Stimulated activated CD4-positive, alpha-beta T cell treated with anti-CD3 and anti-CD28 coated beads, Interleukin-4, amount 100 ng/mL, for 4 hours (primary cell): ENCODE measurements around the gene MMP14.
"Not testable (repeated sequence)": the region's sequence is repeated elsewhere in the genome, so short reads cannot be mapped to it uniquely, and the experiment has no call there.

ENCODE experiments used
- DNase-seq, 2 experiments: peaks; one replicate each; pipeline ENCODE4 v3.0.0-alpha.2; 2020

MMP14 gene

DNA sequence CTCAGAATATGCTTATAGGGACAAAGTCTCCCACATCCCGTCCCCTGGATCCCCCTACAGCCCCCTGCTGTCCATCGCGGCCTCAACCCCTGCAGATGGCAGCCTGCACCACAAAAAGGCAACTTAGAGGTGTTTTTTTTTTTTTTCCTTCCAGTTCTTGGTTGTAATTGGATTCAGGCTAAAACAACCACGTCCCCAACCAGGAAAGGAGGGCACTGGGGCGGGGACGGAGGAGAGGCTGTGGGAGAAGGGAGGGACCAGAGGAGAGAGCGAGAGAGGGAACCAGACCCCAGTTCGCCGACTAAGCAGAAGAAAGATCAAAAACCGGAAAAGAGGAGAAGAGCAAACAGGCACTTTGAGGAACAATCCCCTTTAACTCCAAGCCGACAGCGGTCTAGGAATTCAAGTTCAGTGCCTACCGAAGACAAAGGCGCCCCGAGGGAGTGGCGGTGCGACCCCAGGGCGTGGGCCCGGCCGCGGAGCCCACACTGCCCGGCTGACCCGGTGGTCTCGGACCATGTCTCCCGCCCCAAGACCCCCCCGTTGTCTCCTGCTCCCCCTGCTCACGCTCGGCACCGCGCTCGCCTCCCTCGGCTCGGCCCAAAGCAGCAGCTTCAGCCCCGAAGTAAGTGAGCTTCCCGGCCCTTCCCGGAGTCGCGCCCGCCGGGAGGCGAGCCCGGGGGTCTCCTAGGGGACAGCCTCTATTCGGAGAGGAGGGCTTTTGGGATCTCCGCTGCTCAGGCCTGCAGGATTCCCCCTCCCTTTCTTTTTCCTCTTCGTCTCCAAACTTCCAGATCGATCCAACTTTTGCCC, at the start of gene MMP14:
Gene MMP14, plus strand, starts transcription at position 285 of the 813 bp plus-strand sequence. Its CDS starts 233 bp downstream, at position 518.
- no peak for DNase-seq

DNA sequence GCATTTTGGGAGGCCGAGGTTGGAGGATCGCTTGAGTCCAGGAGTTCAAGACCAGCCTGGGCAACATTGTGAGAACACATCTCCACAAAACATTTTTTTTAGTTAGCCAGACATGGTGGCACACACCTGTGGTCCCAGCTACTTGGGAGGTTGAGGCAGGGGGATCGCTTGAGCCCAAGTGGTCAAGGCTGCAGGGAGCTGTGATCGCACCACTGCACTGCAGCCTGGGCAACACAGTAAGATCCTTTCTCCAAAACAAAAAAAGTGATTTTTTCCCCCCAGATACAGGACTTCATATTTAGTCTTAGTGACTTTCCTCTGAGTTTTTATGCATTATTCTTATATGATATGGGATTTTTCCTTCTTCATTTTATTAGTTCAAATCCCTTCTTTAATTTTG, 49.7 kb upstream of the MMP14 start:
- no peak for DNase-seq

DNA sequence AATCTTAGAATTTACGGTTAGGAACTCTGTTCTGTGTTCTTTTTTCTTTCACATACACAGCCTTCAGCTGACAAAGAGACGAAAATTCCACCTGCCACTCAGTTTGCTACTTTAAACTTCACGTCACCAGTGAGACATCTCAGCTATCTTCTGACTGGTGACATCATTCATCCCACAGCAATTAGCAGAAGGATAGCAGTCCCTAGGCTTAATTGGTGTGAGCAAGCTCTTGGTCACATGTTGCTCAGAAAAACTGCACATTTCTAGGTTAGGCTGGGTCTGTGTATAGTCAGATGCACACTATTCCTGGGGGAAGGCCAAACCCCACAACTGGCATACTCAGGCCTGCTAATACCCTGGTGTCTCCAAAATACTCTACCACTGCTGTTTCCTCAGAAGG, 45.1 kb upstream of the MMP14 start:
- DNase-seq = no peak

DNA sequence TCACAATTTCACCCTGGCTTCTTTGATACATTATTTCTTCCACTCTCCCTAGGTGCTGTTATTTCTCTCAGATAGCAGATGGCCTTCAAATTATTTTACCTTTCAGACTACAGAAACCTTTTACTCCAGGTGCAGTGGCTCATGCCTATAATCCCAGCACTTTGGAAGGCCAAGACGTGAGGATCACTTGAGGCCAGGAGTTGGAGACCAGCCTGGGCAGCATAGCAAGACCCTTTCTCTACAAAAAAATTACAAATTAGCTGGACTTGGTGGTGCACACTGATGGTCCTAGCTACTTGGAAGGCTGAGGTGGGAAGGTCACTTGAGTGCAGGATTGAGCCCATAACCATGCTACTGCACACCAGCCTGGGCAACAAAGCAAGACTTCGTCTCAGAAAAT, 44.2 kb upstream of the MMP14 start:
- no peak for DNase-seq

DNA sequence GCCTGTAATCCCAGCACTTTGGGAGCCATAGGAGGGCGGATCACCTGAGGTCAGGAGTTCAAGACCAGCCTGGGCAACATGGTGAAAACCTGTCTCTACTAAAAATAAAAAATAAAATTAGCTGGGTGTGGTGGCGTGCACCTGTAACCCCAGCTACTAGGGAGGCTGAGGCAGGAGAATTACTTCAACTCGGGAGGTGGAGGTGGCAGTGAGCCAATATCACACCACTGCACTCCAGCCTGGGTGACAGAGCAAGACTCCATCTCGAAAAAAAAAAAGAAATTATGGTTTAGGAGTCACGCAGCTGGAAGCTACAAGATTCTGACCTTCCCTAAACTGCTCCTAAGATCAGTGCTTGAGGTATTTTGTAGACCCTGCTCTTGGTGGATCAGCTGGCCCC, 42.8 kb upstream of the MMP14 start:
- not testable (repeated sequence) for DNase-seq

DNA sequence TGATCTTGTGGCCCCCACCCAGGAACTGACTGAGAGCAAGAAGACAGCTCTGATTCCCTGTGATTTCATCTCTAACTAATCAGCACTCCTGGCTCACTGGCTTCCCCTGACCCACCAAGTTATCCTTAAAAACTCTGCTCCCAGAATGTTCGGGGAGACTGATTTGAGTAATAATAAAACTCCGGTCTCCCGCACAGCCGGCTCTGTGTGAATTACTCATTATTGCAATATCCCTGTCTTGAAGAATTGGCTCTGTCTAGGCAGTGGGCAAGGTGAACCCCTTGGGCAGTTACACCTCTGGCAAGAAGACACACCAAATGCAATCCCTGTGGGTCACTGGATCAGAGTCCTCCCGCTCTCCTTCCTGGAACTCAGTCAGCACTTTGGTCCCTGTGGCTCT, 42.4 kb upstream of the MMP14 start:
- DNase-seq = no peak

DNA sequence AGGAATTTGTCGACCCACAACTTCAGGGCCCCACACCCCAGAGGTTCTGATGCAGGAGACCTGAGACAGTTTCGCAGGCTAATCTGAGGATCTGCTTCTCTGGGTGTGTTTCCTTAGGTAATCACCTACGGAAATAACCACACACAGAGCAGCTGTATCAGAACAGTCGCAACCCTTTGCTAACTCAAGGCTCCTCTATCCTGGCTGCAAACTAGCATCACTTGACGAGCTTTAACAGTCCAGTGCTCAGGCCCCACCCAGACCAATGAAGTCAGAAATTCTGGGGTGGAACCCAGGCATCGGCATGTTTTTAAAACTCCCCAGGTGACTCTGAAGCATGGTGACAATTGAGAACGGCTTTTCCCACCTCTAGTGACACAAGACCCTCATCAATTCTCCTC, 41.8 kb upstream of the MMP14 start:
- no peak for DNase-seq

DNA sequence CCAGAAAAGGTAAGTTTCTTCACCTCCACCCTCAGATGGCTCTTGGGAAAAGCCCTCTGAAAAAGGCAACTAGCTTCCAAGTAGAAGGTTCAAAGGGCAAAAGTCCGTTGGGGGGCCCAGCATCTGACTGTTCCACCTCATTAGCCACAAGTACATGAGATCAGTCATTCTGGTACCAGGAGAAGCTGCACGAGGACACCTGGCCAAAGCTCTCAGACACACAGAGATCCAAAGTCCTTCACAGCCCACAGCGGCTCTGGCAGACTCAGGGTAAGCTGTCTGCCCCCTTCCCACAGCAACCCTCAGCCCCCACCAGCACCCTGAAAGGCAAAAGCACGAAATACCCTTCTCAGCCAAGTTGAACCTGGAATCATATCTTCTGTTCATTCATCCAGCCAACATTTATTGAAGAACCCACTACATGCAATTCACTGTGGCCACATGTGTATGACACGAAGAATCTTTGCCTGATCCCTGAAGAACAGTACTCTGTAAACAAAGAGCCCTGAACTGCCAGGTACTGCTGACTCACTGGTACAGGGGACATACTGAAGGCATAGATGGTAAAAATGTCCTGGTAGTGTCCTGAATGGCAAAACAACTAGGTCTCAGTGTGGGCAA, 40.2 kb upstream of the MMP14 start:
- DNase-seq = no peak

DNA sequence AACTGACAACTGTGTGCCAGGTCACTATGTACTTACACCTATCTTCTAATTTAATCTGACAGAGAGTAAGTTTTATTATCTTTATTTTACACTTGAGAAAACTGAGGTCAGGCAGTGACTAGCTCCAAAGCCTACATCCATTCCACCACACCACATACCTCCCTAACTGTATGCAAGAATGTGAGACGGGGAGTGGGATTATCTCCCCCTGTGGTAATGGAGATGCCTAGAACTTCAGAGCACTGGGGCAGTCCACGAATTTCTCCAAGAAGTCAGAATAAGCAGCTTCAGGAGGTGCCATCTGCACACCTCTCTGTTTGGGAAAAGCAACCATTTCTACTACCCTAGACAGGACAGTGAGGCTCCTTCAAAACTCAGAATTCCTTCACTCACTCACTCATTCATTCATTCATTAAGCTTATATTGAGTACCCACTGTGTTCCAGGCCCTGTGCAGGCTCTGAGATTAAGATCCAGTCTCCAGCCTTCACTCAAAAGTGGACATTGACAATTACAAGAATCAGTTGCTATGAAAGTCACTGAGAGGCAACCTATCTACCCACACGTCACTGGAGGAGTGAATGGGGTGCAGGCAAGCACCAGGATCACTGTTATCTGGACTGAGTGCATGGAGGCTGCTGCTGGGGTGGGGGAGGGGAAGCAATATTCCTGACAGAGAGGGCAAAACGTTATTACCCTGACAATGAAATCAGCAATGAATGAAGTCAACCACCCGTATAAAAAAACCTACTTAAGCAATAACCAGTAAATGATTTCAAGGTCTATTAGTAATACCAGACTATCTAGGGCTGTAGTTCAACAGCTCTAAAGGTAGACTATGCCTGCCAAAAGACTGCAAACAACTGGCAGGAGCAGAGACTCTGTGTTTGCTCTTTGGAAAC, 39.1 kb upstream of the MMP14 start:
- no peak for DNase-seq

DNA sequence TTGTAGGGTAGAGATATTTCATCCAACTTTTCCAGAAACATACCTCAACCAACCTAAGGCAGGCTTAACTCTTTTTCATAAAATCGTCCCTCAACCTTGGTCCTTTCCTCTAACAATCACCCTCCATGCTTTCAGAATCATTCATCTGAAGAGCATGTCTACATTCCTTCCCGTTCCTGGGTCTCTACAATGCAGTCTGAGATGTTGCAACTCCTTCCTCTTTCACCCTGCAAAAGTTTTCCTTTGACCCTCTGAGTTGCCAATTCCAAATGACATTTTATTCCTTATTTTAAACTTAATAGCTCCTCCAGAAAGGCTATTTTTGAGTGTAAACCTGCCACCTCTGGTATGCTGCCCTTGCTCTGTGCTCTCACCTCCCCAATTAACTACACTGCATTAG, 37.9 kb upstream of the MMP14 start:
- no peak for DNase-seq

DNA sequence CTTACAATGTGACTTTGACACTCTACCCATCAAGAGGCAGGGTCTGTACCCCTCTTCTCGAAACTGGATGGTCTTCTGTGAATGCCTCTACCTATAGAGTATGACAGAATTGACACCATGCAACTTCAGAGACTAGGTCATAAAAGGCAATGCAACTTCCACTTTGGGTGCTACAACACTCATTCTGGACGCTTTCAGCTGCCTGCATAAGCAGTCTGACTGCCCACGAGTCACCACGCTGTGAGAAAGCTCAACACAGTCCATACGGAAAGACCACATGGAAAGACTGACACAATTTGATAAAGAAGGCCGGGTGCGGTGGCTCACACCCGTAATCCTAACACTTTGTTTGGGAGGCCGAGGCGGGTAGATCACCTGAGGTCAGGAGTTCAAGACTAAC, 36.0 kb upstream of the MMP14 start:
- DNase-seq = no peak

DNA sequence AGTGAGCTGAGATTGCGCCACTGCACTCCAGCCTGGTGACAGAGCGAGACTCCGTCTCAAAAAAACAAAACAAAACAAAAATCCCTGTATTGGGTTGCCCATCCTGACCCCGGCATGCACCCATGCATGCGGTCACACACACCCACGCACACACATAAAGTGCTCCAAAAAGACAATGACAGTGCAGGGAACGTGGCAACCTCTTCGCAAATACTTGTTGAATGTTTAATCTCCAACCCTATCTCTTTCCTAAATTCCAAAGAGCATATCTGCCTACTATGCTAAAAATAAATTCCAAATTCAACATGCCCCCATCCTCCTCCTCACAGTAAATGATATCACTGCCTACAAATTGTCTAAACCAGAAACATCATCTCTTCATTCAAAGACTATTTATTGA, 34.7 kb upstream of the MMP14 start:
- no peak for DNase-seq

DNA sequence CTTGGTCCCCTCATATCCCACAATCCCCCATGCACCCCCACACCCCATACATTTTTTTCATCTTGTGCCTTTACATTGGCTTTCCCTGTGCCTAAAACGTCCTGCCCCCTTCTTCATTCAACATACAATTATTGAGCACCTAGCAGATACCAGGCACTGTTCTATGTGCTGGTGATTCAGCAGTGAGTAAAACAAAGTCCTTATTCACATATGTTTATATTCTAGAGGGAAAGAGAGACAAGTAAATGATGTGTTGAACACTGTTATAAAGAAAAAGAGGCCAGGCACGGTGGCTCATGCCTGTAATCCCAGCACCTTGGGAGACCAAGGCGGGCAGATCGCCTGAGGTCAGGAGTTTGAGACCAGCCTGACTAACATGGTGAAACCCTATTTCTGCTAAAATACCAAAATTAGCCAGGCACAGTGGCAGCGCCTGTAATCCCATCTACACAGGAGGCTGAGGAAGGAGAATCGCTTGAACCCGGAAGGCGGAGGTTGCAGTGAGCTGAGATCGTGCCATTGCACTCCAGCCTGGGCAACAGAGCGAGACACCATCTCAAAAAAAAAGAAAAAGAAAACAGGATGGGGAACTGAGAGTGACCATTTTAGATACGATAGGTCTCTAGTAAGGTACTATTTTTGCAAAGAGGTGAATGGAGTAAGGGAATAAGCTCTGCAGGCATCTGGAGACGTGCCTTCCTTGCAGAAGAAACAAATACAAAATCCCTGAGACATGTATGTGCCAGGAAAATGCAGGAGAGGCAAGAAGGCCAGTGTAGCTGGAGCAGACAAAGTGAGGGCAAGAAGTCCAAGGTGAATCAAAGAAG, 33.3 kb upstream of the MMP14 start:
- DNase-seq = no peak

DNA sequence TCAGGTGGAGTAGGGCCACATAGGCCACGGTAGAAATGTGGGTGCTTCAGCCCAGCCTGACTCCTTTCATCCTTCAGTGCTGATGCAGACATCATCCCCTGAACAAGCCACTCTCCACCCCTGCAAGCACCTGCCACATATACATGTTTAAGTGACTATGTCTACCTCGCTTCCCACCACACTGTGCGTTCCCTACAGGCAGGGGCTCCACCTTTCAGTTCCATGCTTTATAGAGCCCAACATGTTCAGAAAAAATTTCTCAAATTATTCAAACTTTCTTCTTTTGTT, 32.8 kb upstream of the MMP14 start:
- DNase-seq = no peak

DNA sequence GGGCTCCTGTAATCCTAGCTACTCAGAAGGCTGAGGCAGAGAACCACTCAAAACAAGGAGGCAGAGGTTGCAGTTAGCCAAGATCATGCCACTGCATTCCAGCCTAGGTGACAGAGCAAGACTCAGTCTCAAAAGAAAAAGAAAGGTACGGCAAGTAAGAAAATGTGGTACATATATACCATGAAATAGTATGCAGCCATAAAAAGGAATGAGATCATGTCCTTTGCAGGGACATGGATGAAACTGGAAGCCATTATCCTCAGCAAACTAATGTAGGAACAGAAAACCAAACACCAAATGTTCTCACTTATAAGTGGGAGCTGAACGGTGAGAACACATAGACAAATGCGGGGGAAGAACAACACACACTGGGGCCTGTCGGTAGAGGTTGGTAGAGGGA, 31.1 kb upstream of the MMP14 start:
- DNase-seq = not testable (repeated sequence)

DNA sequence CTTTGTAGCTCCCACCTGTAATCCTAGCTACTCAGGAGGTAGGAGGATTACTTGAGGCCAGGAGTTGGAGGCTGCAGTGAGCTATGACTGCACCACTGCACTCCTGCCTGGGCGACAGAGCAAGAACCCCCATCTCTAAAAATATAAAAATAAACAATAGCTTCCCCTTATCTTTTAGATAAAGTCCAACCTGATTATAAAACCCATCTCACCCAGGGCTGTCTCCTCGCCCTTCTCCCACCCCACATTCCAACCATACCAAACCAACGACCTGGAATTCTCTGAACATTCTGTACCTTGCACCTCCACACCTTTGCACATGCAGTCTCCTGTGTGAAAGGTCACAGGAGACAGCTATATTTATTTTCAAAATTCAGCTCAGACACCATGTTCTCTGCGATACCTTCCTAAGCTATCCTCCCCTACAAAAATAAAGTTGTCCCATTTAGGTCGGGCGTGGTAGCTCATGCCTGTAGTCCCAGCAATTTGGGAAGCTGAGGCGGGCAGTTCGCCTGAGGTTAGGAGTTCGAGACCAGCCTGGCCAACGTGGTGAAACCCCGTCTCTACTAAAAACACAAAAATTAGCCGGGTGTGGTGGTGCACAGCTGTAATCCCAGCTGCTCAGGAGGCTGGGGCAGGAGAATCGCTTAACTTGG, 28.8 kb upstream of the MMP14 start:
- DNase-seq = no peak

DNA sequence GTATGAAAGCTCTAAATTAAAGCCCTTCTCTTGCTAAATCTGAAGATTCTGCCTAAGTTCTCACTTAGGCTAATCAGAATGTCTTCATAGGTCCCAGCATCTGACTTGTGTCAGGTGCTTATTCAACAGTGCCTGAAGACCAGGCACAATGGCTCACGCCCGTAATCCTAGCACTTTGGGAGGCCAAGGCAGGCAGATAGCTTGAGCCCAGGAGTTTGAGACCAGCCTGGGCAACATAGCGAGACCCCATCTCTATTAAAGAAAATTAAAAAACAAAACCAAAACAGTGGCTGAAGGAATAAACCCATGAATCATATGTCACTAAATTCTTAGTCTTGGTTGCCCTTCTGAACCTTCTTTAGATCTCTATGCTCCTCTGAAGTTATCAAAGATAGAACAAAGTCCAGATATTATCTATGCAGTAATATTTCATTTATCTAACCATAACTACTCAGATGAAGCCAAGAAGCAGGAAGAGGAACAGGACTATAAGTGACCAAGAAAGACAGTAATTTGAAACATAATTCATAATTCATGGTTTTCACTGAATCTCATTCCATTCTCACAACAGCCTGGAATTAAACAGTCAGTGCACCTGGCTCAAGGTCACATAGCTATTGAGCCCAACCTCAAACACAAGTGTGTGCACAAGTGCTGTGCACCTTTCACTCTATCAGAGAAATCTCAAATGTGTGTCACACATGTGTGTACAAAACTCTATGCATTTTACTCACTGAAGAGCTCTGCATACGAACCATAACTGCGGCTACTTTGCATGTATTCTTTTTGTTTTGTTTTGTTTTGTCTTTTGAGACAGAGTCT, 27.8 kb upstream of the MMP14 start:
- no peak for DNase-seq

DNA sequence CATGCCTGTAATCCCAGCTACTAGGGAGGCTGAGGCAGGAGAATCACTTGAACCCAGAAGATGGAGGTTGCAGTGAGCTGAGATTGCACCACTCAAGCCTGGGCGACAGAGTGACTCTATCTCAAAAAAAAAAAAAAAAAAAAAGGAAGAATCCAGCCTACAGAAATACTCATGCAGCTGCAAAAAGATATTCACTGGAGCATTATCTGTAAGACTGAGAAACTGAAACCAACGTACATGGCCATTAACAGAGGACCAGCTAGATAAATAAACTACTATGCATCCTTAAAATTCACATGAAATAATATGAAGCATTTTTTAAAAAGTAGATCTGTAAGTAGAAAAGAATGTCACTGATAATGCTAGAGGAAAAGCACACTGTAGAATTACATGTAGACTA, 24.7 kb upstream of the MMP14 start:
- no peak for DNase-seq

DNA sequence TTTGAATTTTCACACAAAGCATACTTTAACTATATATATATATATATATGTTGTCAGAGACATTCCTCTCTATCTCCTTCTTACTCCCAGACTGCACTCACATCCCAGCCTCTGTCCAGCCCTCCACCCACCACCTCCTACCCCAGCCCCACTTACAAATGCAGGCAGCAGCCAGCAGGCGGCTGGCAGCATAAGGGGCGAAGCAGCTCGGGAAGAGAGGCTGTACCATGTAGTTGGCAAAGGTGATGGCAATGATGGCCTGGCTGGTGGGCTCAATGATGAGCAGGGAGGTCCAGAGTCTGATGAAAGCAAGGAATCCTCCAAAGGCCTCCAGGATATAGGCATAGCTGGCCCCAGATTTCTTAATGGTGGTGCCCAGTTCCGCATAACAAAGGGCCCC, 23.6 kb upstream of the MMP14 start:
- DNase-seq = no peak

DNA sequence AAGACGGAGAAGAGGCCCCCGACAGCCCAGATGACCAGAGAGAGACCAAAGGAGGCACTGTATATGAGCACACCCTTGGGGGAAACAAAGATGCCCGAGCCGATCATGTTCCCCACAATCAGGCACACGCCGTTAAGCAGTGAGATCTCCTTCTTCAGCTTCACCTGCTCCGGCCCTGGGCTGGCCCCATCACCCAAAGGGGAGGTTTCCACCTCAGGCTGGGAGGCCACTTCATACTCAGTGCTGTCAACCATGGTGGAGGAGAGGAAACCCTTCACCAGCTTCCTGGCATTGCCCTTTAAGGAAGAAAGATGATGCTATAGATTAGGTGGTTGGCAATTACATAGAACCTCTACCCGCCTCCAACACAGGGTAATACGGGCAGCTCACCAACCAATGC, 23.2 kb upstream of the MMP14 start:
- no peak for DNase-seq

DNA sequence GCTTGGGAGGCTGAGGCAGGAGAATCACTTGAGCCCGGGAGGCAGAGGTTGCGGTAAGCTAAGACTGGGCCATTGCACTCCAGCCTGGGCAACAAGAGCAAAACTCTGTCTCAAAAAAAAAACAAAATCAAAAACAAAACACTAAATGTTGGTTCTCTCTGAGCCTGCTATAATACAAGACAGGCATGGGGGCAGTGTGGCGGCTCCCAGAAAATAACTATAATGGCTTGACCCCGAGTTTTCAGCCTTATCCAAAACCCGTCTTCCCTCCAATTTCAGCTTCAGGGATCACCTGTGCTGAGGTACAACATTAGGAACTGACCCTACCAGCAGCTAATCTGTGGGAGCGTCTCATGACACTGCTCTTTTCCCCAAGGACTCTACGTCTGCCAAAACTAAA, 22.0 kb upstream of the MMP14 start:
- DNase-seq = no peak
